GM12878 (cell line): ENCODE data around the gene BAG5. TPM values are rescaled to one million over a fixed set of nuclear protein-coding genes. Genes with fewer than 3 reads are reported as not detected.

Source experiments
- ASH2L ChIP-seq: fragments of 300-600, 200-600 bp; sonication (generic); IDR thresholded peaks from 2 replicates; pipeline ENCODE4 v1.6.1; 2017; ENCODE audit warnings: low read depth, mild to moderate bottlenecking, borderline replicate concordance
- CHD1 ChIP-seq: IDR thresholded peaks from 2 replicates; pipeline ENCODE4 v1.6.1; 2012; ENCODE audit warnings: low read depth, low read length, improper control_type of control experiment
- DPF2 ChIP-seq: fragments of 450-650 bp; IDR thresholded peaks from 2 replicates; pipeline ENCODE4 v1.6.1; 2017; ENCODE audit warnings: mild to moderate bottlenecking
- E2F4 ChIP-seq: IDR thresholded peaks from 2 replicates; pipeline ENCODE4 v1.6.1; 2012; ENCODE audit warnings: low read depth, low read length, improper control_type of control experiment
- EZH2 ChIP-seq: IDR thresholded peaks from 2 replicates; pipeline ENCODE4 v1.6.1; 2012; ENCODE audit warnings: low read depth, mild to moderate bottlenecking, control low read depth, inconsistent platforms, low read length, borderline replicate concordance; ENCODE audit not compliant: control insufficient read depth
- FOS ChIP-seq: IDR thresholded peaks from 3 replicates; pipeline ENCODE4 v1.6.1; 2011; ENCODE audit warnings: borderline replicate concordance; ENCODE audit not compliant: insufficient read length; ENCODE audit errors: extremely low read depth
- FOXK2 ChIP-seq: fragments of 450-650 bp; IDR thresholded peaks from 2 replicates; pipeline ENCODE4 v1.6.1; 2017; ENCODE audit warnings: mild to moderate bottlenecking, moderate library complexity
- FOXM1 ChIP-seq: IDR thresholded peaks from 2 replicates; pipeline ENCODE4 v1.6.1; 2012; ENCODE audit warnings: low read depth, mild to moderate bottlenecking, inconsistent platforms, low read length, moderate library complexity
- HDAC6 ChIP-seq: fragments of 200-600 bp; sonication (generic); IDR thresholded peaks from one replicate; pipeline ENCODE4 v1.8.0; 2017; ENCODE audit warnings: antibody characterized with exemption; ENCODE audit not compliant: unreplicated experiment
- IKZF2 ChIP-seq, 2 experiments: fragments of 450-650 bp; IDR thresholded peaks; 2 replicates each; pipeline ENCODE4 v1.6.1; 2017; ENCODE audit warnings: mild to moderate bottlenecking in 2 of 2, moderate library complexity in 2 of 2
- KAT2A ChIP-seq: conservative IDR thresholded peaks from 2 replicates; pipeline ENCODE4 v1.6.1; 2011; ENCODE audit warnings: low read depth, low read length; ENCODE audit not compliant: control insufficient read depth
- LARP7 ChIP-seq: fragments of 450-650 bp; IDR thresholded peaks from 2 replicates; pipeline ENCODE4 v1.6.1; 2017; ENCODE audit warnings: mild to moderate bottlenecking
- MXI1 ChIP-seq: fragments of 150-350 bp; IDR thresholded peaks from 2 replicates; pipeline ENCODE4 v1.6.1; 2011; ENCODE audit warnings: low read depth, mild to moderate bottlenecking, inconsistent platforms, low read length, improper control_type of control experiment
- MYB ChIP-seq: fragments of 150-350 bp; IDR thresholded peaks from 2 replicates; pipeline ENCODE4 v1.6.1; 2014; ENCODE audit warnings: mild to moderate bottlenecking, low read depth, low read length, borderline replicate concordance
- RB1 ChIP-seq: fragments of 450-650 bp; formaldehyde crosslinking; IDR thresholded peaks from 2 replicates; pipeline ENCODE4 v1.6.1; 2017; ENCODE audit warnings: mild to moderate bottlenecking, borderline replicate concordance
- SREBF1 ChIP-seq: IDR thresholded peaks from 2 replicates; pipeline ENCODE4 v1.6.1; 2012; ENCODE audit warnings: mild to moderate bottlenecking, low read length
- SUPT20H ChIP-seq: IDR thresholded peaks from 2 replicates; pipeline ENCODE4 v1.6.1; 2011; ENCODE audit warnings: low read depth, mild to moderate bottlenecking, low read length, moderate library complexity, borderline replicate concordance; ENCODE audit not compliant: control insufficient read depth
- TCF3 ChIP-seq: IDR thresholded peaks from 2 replicates; pipeline ENCODE4 v1.6.1; 2012; ENCODE audit warnings: low read depth, mild to moderate bottlenecking, low read length, borderline replicate concordance; ENCODE audit not compliant: insufficient read depth
- YBX1 ChIP-seq: fragments of 450-650 bp; IDR thresholded peaks from 2 replicates; pipeline ENCODE4 v1.6.1; 2016; ENCODE audit warnings: antibody characterized with exemption
- ZNF207 ChIP-seq: fragments of 450-650 bp; IDR thresholded peaks from 2 replicates; pipeline ENCODE4 v1.6.1; 2014; ENCODE audit warnings: antibody characterized with exemption, mild to moderate bottlenecking, borderline replicate concordance
- polyA plus RNA-seq, 11 experiments: library from polyadenylated mRNA; depleted of rRNA in 4 of 11; unstranded in 6 of 11; stranded (reverse) in 5 of 11; fragments of >200 nt; fragmentation: Nextera tagmentation in 4 of 11; fragmentation: Illumina TruSeq in 1 of 11; extraction: Ambion mirVana in 4 of 11; extraction: Trizol in 1 of 11; gene quantifications; 1 replicate in 1 of 11; 2 replicates in 10 of 11; pipeline versions ENCODE4 v1.2.1 to v1.2.3, GENCODE V29; 2011 to 2016; ENCODE audit warnings: inconsistent platforms in 2 of 11, missing spikeins in 2 of 11, low read depth in 1 of 11
- total RNA-seq, 4 experiments: library from RNA; depleted of rRNA in 3 of 4; stranded (reverse); fragments of >200 nt in 3 of 4; fragmentation: Illumina TruSeq in 1 of 4; extraction: Trizol in 1 of 4; gene quantifications; 2 replicates each; pipeline versions ENCODE4 v1.2.1 to v1.2.3, GENCODE V29; 2013 to 2021
- TF ChIP-seq, protein P1 (sequence below): fragments of 450-650 bp; IDR thresholded peaks from 2 replicates; pipeline ENCODE4 v1.6.1; 2018; ENCODE audit warnings: mild to moderate bottlenecking, low read depth, moderate library complexity; ENCODE audit not compliant: partially characterized antibody
- TF ChIP-seq, protein P2 (sequence below): IDR thresholded peaks from 2 replicates; pipeline ENCODE4 v1.6.1; 2011; ENCODE audit warnings: low read depth, low read length, improper control_type of control experiment, borderline replicate concordance

Gene BAG5
- total and polyA plus RNA-seq, 10 of the 15 experiments (the other 5 are each of a cell fraction or from before 2014, with no cell fraction given), result 9.9 to 30.5 (median 20.1) TPM

DNA sequence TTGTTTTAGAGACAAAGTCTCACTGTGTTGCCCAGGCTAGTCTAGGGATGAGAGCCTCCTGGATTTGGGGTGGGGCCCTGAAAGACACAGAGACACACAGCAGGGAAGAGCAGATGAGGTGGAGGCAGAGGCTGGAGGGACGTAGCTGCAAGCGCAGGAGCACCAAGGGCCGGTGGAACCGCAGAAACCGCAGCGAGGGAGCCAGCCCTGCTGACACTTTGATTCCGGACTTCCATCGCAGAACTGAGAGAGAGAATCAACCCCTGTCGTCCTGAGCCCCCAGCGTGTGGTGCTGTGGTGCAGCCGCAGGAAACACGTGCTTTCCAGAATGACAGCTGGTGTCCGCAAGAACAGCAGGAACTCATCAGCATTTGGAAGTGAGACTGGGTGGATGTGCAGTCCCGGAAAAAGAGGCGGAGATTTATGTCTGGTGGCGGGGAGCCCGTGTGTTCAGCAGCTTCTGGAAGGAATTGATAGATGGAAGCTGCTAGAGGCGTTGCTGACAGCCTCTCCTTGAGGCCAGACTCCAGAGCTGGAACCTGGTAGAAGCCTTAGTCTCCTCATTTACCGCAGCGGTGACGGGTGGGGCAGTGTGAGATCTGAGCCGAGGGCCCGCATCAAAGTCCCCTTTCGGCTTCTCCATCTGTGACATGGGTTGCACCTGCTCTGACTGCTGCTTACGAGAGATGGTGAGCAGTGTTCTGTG lies 44.7 kb upstream of the BAG5 start (continued):
- TF ChIP-seq IKZF2 (IDR thresholded peaks at IDR 0.05) (peak; percentile 88 to 91), HDAC6 (no peak), YBX1 (no peak), MYB (no peak), LARP7 (no peak), FOXK2 (no peak), EZH2 (0 out of 2 replicates have a peak, but pooled peaks have one; percentile 61), MXI1 (peak; percentile 85), FOS (no peak), RB1 (no peak), KAT2A (no peak), CHD1 (no peak), SUPT20H (no peak), E2F4 (no peak), FOXM1 (peak; percentile 46; the same call in 1 of the 2 replicates), TCF3 (peak; percentile 97), ZNF207 (no peak), SREBF1 (no peak), DPF2 (0 out of 2 replicates have a peak, but pooled peaks have one; percentile 50), ASH2L (no peak)
- TF ChIP-seq, protein P1, sequence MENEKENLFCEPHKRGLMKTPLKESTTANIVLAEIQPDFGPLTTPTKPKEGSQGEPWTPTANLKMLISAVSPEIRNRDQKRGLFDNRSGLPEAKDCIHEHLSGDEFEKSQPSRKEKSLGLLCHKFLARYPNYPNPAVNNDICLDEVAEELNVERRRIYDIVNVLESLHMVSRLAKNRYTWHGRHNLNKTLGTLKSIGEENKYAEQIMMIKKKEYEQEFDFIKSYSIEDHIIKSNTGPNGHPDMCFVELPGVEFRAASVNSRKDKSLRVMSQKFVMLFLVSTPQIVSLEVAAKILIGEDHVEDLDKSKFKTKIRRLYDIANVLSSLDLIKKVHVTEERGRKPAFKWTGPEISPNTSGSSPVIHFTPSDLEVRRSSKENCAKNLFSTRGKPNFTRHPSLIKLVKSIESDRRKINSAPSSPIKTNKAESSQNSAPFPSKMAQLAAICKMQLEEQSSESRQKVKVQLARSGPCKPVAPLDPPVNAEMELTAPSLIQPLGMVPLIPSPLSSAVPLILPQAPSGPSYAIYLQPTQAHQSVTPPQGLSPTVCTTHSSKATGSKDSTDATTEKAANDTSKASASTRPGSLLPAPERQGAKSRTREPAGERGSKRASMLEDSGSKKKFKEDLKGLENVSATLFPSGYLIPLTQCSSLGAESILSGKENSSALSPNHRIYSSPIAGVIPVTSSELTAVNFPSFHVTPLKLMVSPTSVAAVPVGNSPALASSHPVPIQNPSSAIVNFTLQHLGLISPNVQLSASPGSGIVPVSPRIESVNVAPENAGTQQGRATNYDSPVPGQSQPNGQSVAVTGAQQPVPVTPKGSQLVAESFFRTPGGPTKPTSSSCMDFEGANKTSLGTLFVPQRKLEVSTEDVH, result no peak
- TF ChIP-seq, protein P2, sequence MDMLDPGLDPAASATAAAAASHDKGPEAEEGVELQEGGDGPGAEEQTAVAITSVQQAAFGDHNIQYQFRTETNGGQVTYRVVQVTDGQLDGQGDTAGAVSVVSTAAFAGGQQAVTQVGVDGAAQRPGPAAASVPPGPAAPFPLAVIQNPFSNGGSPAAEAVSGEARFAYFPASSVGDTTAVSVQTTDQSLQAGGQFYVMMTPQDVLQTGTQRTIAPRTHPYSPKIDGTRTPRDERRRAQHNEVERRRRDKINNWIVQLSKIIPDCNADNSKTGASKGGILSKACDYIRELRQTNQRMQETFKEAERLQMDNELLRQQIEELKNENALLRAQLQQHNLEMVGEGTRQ, result peak; percentile 3
